Keratinocyte (primary cell): ENCODE results near the gene SNHG17.

Experiments used
- CTCF ChIP-seq, 3 experiments: IDR thresholded peaks in 1 of 3; conservative IDR thresholded peaks in 1 of 3; optimal IDR thresholded peaks in 1 of 3; 2 replicates in 2 of 3; 3 replicates in 1 of 3; pipeline versions ENCODE3 to v1.5.1; 2011; ENCODE audit warnings: low read length in 3 of 3, mild to moderate bottlenecking in 3 of 3, moderate library complexity in 2 of 3, control low read depth in 1 of 3, inconsistent platforms in 1 of 3; ENCODE audit not compliant: insufficient read depth in 2 of 3; ENCODE audit errors: extremely low read depth in 1 of 3
- EZH2 ChIP-seq: IDR thresholded peaks from one replicate; pipeline ENCODE4 v1.6.1; 2012; ENCODE audit warnings: inconsistent platforms, mild to moderate bottlenecking, low read length, moderate library complexity

GRCh38 chr20:38471987-38472512, 36.9 kb upstream of the SNHG17 start:
- TF ChIP-seq CTCF (optimal IDR thresholded peaks at IDR 0.05 in 1 of 3, IDR thresholded peaks at IDR 0.05 in 1 of 3, conservative IDR thresholded peaks at IDR 0.05 in 1 of 3; ENCODE audit: extremely low read depth in 1 of 3, insufficient read depth in 2 of 3, low read length in 3 of 3) (no peak), EZH2 (no peak)
